ENCODE data around the gene LMAN1. TPM values are rescaled to one million over a fixed set of nuclear protein-coding genes. Genes with fewer than 3 reads are reported as not detected.

LMAN1 gene
- total RNA-seq, 1 donor from 2014 or later, result 110 TPM

- H3K4me3 Mint-ChIP-seq, result no peak overlapping the region
- no peaks in the 10 kb centered on the region for H3K36me3 Mint-ChIP-seq
- H3K27ac Mint-ChIP-seq, result no peak overlapping the region
- TF ChIP-seq CTCF (IDR thresholded peaks at IDR 0.05; ENCODE audit: unreplicated experiment), result no peak
- peaks cover 2% of the 10 kb centered on the region for H3K4me1 Mint-ChIP-seq
- no peak for DNase-seq (ENCODE audit: low spot score in 2 of 2, unreplicated experiment in 2 of 2)
- H3K9me3 Mint-ChIP-seq, result peaks cover 3% of the 10 kb centered on the region
- H3K27me3 Mint-ChIP-seq (ENCODE audit: low read depth), result peaks cover 33% of the 10 kb centered on the region
These were observed 24.8 kb upstream of the LMAN1 start for GRCh38 chr18:59383851-59384250.

GRCh38 chr18:59382383-59382782 lies 23.3 kb upstream of the LMAN1 start:
- Mint-ChIP-seq H3K4me1 (no peaks in the 10 kb centered on the region), H3K4me3 (no peak overlapping the region), H3K27ac (no peak overlapping the region), H3K27me3 (ENCODE audit: low read depth) (peaks cover 42% of the 10 kb centered on the region), H3K9me3 (peaks cover 3% of the 10 kb centered on the region), H3K36me3 (no peaks in the 10 kb centered on the region)
- TF ChIP-seq CTCF (IDR thresholded peaks at IDR 0.05; ENCODE audit: unreplicated experiment), result no peak
- no peak for DNase-seq (ENCODE audit: low spot score in 2 of 2, unreplicated experiment in 2 of 2)

DNA sequence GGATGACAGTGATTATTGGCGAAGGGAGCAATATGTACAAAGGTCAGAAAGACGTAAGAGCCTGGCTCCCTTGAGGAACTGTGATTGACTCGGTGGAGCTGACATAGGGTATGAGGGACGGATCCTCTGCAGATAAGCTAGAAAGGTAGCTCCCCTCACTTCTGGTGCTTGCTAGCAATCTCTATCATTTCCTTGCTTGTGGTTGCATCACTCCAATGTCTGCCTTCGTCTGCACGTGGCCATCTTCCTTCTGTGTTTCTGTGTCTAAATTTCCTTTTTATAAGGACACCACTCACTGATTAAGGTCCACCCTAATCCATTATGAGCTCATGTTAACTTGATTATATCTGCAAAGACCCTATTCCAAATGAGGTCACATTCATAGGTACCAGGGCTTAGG lies 22.9 kb upstream of the LMAN1 start:
- H3K27me3 Mint-ChIP-seq (ENCODE audit: low read depth), result peaks cover 42% of the 10 kb centered on the region
- no peaks in the 10 kb centered on the region for H3K36me3 Mint-ChIP-seq
- H3K4me3 Mint-ChIP-seq, result no peak overlapping the region
- no peaks in the 10 kb centered on the region for H3K4me1 Mint-ChIP-seq
- H3K27ac Mint-ChIP-seq, result no peak overlapping the region
- DNase-seq (ENCODE audit: low spot score in 2 of 2, unreplicated experiment in 2 of 2), result no peak
- peaks cover 3% of the 10 kb centered on the region for H3K9me3 Mint-ChIP-seq
- TF ChIP-seq CTCF (IDR thresholded peaks at IDR 0.05; ENCODE audit: unreplicated experiment), result no peak

DNA sequence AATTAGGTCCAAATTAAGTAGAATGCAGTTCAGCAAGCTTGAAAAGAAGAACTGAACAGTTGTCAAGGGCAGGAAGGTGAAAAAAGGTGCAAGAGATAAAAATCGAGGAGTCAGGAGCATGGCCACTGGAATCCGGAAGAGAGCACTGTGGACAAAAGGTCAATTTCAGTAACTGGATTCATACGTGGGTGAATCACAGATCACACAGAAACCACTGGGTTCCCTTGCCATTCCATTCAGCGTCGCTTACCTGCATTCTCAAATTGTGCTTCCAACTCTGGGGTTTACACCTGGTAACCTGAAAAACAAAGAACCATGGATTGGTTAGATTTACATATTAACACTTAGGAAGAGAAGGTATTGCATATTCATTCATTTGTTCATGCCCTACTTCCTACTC lies 21.6 kb upstream of the LMAN1 start:
- Mint-ChIP-seq H3K9me3 (peaks cover 3% of the 10 kb centered on the region), H3K27me3 (ENCODE audit: low read depth) (peaks cover 35% of the 10 kb centered on the region), H3K27ac (no peak overlapping the region), H3K4me3 (no peak overlapping the region), H3K4me1 (no peaks in the 10 kb centered on the region), H3K36me3 (no peaks in the 10 kb centered on the region)
- no peak for DNase-seq (ENCODE audit: low spot score in 2 of 2, unreplicated experiment in 2 of 2)
- no peak for TF ChIP-seq CTCF (IDR thresholded peaks at IDR 0.05; ENCODE audit: unreplicated experiment)

DNA sequence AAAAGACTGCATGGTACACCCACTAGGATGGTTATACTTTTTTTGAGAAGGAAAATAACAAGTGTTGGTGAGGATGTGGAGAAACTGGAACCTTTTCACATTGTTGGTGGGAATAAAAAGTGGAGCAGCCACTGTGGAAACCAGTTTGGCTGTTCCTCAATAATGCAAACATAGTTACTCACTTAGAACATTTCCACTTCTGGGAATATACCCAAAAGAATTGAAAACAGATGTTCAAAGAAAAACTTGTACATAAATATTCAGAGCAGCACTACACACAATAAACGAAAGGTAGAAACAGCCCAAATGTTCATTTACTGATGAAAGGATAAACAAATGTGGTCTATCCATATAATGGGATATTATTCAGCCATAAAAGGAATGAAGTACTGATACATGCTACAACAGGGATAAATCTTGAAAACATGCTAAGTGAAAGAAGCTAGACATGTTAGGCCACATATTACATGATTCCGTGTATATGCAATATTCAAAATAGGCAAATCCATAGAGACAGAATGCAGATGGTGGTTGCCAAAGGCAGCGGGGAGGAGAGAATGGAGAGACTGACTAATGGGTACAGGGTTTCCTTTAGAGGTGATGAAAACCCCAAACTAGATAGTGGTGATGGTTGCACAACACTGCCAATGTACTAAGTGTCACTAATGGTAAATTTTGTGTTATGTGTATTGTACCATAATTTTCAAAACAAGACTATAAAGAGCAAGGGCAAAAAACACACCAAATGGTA lies 20.9 kb upstream of the LMAN1 start:
- H3K36me3 Mint-ChIP-seq, result no peaks in the 10 kb centered on the region
- peaks cover 3% of the 10 kb centered on the region for H3K9me3 Mint-ChIP-seq
- H3K27me3 Mint-ChIP-seq (ENCODE audit: low read depth), result peaks cover 31% of the 10 kb centered on the region
- DNase-seq (ENCODE audit: low spot score in 2 of 2, unreplicated experiment in 2 of 2), result no peak
- H3K4me1 Mint-ChIP-seq, result no peaks in the 10 kb centered on the region
- H3K4me3 Mint-ChIP-seq, result no peak overlapping the region
- H3K27ac Mint-ChIP-seq, result no peak overlapping the region
- no peak for TF ChIP-seq CTCF (IDR thresholded peaks at IDR 0.05; ENCODE audit: unreplicated experiment)
